Stimulated activated naive CD8-positive, alpha-beta T cell treated with anti-CD3 and anti-CD28 coated beads, Interleukin-15, Interleukin-2, amounts not matched to agents 100 U/mL and 50 U/mL, for 24 hours (primary cell): Measurements from ENCODE around the gene NOS3.
"Not testable (repeated sequence)": the region's sequence is repeated elsewhere in the genome, so short reads cannot be mapped to it uniquely, and the experiment has no call there.

Source experiments
- ATAC-seq: fragments of 150-1000 bp; cut with Tn5 transposase; one replicate; pipeline ENCODE4 v1.10.0; 2021
- DNase-seq: peaks from one replicate; pipeline ENCODE4 v3.0.0; 2021

NOS3 gene

DNA sequence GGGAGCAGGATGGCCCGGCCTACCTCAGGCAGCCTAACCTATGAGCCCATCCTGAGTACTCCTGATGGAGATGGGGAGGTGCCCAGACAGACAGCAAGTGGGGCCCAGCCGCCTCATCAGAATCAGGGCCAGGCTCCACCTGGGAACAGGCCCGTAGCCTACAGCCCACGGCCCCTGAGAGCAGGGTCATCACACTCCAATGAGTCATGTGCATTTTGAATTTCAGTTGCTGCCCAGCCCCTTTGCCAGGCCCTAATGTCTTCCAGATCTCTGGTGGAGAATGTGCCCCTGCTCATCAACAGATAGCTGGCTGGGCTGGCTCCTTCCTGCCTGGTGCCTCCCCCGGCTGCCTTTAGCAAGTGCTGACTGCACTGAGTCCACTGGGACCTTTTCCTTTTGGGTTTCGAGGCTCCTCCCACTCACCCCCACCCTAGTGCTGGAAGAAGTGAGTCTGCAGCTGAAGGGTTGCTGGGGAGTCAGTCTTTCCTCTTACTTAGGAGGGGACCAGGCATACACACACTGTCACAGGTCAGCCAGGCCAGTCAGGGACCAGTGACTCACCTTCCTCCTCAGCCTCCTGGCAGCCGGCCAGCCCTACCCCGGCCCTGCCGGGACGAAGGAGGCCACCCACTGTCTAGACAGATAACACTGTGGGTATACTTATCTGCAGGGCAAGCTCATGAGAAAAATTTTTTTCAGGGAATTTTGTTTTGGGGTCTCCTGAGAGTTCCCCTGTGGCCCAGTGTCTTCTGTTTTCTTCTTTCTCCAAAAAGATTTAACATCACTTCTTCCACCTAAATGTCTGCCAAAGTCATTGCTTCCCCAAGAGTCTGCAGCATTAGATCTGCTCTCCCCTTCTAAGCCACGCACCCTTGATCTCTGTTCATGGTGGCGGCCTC, 48.4 kb downstream of the NOS3 start:
- DNase-seq (peak; percentile 89), ATAC-seq (peak; percentile 95)

DNA sequence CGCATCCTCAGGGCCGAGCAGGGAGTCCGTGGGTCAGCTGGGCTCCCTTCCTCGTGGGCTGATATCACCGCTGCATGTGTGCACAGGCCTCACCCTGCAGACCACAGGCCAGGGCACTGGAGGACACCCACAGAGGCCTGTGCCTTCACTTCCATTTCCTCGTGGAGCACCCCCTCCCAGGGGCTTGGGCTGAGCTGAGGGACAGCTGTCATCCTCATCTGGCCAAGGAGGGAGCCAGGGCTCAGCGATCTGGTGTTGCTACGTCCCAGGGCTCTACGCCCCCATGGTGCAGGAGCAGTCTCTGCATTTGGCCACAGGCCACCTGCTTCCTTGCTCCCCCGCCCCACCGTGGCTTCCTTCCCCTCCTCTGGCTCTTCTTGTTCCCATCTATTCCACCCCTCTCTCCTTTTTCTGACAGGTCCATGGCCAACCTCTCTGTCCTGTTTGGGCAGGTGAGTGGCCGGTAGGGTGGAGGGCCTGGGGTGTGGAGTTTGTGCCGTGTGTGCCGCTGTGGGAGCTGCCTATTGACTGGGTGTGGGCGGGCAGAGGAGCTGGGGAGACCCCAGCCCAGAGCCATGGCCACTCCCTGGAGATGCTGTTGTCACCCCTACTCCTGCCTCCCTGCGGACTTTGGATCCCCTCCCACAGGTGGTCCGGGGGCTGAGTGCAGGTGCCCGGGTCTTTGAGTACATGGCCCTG, 49.2 kb downstream of the NOS3 start:
- DNase-seq (no peak), ATAC-seq (no peak)

DNA sequence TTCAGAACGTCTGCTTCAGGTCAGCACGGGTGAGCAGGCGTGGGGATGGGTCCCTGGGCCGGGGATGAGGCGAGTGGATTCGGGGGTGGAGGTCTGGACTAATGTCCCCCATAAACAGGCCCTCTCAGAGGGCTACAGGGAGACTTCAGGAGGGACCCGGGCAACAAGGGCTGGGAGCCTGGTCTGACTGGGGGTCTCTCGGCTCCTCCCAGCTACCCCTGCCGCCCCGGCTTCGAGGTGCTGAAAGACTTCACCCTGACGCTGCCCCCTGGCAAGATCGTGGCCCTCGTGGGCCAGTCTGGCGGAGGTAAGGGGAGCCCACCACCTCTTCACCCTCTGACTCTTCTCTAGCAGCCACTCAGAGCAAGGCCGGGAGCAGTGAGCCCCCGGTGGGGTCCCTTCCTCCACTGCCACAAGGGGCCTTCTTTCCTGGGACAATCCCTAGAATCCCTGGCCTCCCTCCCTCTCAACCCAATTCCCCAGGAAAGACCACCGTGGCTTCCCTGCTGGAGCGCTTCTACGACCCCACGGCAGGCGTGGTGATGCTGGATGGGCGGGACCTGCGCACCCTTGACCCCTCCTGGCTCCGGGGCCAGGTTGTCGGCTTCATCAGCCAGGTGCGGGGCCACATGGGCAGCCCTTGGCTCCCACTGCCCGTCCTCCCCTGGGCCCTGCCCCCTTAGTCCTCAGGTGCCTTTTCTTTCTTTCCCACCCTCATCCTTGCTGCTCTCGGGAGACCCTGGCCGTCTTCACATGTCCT, 50.0 kb downstream of the NOS3 start:
- ATAC-seq (no peak), DNase-seq (no peak)

DNA sequence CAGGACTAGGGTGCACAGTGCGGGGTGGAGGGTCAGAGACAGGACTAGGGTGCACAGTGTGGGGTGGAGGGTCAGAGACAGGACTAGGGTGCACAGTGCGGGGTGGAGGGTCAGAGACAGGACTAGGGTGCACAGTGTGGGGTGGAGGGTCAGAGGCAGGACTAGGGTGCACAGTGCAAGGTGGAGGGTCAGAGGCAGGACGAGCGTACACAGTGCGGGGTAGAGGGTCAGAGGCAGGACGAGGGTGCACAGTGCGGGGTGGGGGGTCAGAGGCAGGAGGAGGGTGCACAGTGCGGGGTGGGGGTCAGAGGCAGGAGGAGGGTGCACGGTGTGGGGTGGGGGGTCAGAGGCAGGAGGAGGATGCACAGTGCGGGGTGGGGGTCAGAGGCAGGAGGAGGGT, 52.6 kb downstream of the NOS3 start:
- not testable (repeated sequence) for ATAC-seq, DNase-seq

DNA sequence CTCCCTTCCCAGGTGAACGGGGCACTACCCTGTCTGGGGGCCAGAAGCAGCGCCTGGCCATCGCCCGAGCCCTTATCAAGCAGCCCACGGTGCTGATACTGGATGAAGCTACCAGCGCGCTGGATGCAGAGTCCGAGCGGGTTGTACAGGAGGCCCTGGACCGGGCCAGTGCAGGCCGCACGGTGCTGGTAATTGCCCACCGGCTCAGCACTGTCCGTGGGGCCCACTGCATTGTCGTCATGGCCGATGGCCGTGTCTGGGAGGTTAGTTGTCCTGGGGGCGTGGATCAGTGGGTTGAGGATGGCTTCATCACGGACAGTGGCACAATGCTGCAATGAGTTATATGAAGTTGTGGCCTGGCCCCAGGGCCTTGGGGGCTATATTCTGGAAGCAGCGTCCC, 53.1 kb downstream of the NOS3 start:
- DNase-seq (no peak), ATAC-seq (no peak)

DNA sequence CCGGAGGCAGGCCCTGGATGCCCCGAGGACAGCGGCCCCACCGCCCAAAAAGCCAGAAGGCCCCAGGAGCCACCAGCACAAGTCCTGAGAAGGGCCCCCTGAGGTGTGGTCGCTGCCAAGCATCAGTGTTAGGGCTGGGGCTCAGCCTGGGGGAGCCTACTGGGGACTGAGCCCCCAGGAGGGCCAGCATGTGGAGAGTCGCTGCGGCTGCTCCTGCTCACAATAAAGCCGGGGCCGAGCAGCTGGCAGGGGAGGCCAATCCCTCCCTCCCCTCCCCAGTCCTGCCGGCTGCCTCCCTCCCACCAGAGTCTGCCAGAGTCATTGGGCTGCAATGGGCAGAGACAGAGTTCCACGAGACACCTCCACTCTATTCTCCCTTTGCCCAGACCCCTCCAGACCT, 54.4 kb downstream of the NOS3 start:
- DNase-seq (no peak), ATAC-seq (no peak)

DNA sequence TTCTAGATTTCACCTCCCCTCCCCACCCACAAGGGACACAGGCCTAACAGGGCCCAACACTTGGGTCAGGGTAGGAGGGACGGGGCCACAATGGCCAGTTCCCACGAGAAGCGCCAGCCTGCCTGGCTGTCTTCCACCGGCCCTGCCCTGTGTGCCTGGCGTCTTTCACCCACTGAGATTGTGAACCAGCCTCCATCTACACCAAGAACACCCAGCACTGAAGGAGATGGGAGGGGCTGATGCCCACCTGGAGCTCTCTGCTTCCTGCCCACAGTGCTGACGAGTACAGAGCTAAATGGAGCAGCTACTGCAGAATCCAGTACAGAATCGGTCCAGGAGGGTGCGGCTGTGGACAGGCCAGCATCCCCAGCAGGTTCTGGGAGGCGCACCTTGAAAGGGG, 55.1 kb downstream of the NOS3 start:
- no peak for DNase-seq
- no peak for ATAC-seq

DNA sequence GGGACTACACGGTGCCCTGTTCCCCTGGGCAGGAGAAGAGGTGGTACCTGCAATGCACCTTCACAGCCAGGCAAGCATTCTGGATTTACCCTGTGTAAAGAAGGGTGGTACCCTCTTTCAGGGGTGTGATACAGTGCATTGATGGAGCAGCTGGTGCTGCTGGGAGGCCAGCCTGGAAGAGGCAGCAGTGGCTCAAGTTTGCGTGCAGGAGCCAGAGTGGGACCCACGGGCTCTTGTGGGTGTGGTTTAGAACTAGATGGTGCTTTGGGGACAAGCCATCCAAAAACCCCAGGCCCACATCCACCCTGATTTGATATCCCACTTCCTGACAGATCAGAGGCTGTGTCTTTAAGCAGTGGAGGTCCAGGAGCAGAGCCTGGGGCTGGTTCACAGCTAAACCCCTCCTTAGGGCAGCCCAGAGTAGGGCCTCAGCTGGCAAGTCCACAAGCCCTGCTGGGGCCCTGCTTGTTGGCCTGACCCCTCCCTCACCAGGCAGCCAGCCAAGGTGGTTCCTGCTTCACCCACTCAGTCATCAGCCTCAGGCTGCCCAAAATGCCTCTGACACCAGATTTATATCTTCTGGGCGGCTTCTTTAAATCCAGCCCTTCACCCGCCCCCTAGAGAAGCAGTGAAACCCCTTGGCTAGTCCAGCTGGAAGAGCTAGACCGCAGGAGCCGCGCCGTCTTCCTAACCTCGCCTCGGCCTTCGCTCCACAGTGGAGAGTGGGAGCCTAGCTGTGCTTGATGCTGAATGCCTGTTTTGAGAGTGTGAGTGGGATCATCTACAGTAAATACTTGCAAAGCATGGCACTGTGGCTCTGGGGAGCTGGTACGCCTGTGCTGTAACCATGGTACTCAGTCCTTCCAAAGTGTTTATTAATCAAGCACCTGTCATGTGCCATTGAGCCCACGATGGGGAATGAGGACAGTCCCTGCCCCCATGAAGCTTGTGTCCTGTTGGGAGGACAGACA, 56.1 kb downstream of the NOS3 start:
- no peak for DNase-seq

DNA sequence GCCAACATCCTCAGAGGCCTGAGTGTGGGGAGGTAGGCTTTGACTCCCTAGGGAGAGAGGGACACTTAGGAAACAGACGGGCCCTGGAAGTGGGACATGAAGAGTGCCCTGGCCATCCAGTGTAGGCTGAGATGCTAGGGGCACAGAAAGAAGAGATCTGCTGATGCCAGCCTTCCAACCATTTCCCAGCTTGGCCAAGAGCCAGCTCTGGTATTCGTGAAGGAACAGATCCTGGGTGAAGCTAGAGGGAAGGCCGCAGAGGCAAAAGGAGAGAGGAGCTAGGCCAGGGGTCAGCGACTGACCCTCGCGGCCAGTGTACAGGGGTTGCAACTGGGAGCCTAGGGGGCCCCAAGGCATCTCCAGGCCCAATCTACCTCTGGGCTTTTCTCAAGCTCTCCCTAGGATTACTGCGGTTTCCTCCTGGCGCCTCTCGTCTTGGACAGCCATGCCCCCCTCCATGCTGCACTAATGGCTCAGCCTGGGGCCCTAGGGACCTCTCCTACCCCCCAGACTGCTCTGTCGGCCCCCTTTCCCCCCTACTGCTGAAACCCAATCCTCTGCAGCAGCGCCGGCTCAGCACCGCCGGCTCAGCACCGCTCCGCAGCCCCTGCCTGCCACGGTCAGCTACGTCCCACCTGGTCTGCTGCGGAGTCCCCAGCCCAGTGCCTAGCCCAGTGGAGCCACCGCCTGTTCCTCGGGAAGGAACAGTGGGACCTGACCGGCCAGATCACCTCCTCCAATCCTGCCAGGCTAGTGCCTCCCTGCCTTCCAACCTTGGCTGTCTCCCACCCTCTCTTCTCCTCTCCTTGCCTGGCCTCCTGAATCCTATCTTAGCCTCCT, 57.4 kb downstream of the NOS3 start, which contains the start of gene ASIC3:
Gene ASIC3 (plus strand): TSS at position 556 of the 840 bp plus-strand sequence. CDS start 355 bp downstream, outside the sequence.
- ATAC-seq (no peak), DNase-seq (no peak)

More for the DNA sequence above, 56.1 kb downstream of the NOS3 start:
- ATAC-seq, result no peak

DNA sequence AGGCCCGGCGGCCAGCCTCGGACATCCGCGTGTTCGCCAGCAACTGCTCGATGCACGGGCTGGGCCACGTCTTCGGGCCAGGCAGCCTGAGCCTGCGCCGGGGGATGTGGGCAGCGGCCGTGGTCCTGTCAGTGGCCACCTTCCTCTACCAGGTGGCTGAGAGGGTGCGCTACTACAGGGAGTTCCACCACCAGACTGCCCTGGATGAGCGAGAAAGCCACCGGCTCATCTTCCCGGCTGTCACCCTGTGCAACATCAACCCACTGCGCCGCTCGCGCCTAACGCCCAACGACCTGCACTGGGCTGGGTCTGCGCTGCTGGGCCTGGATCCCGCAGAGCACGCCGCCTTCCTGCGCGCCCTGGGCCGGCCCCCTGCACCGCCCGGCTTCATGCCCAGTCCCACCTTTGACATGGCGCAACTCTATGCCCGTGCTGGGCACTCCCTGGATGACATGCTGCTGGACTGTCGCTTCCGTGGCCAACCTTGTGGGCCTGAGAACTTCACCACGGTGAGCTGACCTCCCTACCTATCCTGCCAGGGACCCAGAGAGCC, 58.2 kb downstream of the NOS3 start:
- ATAC-seq (no peak), DNase-seq (no peak)

DNA sequence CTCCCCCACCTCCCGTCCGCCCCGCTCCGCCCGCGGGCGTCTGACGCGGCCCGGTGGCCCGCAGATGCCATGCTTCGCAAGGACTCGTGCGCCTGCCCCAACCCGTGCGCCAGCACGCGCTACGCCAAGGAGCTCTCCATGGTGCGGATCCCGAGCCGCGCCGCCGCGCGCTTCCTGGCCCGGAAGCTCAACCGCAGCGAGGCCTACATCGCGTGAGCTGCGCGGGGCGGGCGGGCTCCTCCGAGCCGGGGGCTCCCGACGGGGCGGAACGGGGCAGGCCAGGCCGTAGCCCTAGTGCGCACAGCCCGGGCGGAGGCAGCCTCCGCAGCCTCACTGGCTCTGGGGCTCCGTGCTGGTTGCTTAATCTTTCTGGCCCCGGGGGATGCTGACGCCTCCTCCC, 60.3 kb downstream of the NOS3 start:
- ATAC-seq (peak; percentile 62), DNase-seq (peak; percentile 57)

DNA sequence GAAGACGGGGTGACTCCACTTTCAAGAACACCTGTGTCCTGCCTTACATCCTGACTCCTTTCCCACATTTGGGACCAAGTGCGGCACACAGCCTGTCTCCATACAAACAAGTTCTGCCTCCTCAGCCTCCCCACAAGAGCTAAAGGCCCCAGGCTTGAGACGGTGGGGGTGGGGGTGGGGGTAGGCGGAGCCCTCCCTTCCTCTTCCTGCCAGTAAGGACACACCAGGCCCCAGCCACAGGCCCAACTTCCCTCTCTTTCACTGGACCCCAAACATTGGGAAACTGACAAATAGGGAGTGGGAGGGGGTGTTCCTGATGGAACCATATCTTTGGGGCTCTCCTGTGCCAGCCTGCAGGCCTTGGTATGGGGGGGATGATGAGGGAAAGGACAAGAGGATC, 62.3 kb downstream of the NOS3 start:
- DNase-seq, result no peak
- no peak for ATAC-seq

DNA sequence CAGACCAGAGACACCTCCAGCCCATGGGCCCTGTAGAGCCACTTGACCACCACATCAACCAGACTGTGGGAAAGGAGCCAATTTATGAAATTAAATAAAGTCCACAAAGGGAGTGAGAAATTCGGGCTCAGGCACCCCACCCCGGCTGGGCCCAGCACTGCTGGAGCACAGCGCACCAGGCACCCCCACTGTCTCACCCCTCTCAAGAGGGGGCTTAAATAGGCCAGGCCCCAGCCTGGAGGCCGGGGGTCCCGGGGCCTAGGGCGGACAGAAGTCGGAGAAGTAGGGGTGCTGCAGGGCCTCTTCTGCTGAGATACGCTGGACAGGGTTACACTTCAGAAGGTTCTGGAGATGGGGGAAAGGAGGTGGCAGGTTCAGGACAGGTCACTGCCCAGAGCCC, 62.9 kb downstream of the NOS3 start:
- no peak for ATAC-seq

DNA sequence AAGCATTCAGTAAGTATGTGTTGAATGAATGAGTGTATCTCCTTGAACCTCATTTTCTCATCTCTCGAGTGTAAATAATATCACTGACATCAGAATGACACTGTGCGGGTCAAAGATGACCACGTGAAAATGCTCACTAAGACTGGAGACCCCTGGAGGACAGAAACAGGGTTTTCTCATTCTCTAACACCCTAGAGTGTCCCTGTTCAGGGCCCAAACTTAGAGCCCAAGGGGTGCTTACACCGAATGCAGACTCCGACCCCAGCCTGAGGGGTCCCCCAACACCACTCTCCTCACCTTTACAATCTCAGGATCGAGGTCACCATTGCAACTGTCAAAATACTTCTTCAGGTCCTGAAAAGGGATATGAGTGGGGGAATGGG, 65.5 kb downstream of the NOS3 start:
- ATAC-seq, result no peak
- no peak for DNase-seq

More for the DNA sequence above, 62.9 kb downstream of the NOS3 start:
- no peak for DNase-seq

DNA sequence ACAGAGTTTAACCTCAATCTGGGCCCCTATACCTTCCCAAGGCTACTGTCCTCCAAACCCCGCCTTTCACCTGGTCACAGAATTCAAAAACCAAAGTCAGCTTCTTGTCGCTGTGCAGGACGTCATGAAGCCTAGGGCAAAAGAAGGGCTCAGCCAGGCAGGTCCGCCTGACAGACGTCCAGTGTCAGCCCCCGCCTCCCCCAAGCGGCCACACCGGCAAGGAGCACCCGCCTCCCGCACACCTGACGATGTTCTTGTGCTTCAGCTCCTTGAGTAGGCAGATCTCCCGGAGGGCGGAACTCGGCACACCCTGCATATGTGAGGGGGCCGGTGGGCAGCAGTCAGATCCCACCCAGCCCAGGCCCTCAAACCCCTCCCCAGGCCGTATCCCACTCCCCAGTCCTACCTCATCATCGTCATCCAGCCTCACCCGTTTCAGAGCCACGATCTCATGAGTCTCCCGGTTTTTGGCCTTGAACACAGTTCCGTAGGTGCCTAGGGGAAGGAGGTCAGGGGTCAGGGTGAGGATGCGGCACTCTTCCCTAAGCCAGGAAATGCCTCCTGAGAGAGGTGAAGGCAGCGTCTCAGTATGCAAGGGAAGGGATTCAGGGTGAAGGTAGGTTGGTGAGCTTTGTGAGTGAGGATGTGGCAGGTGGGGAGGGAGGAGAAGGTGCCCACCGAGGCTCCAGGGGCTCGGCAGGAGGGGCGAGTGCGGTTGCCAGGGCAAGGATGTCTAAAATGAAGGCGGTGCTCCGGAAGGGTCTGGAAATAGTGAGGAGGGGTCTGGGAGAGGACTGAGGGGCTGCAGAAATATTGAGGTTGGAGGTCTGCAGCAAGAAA, 66.1 kb downstream of the NOS3 start:
- no peak for DNase-seq
- ATAC-seq, result no peak

DNA sequence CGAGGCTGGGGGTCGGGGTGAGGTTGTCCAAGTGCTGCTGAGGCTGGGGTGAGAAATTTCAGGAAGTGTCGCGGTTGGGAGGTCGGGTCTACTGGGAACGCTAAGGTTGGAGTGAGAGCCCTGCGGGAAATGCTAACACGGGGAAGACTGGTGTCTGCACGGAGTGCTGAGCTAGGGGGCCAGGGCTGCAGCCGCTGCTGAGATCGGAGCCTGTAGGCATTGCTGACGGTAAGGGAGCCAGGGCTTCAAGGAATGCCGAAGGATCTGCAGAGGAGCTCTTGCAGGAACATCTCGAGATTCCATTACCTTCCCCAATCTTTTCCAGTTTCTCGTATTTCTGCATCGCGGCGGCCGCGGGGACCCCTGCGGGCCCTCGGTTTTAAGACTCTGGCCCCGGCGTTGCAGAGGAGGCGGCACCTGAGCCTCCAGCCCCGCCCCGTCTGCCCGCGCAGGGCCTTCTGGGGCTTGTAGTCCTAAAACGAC, 66.7 kb downstream of the NOS3 start, which contains the start of gene CDK5:
Gene CDK5 (minus strand): TSS at position 392 of the 483 bp plus-strand sequence. CDS start 49 bp downstream, at position 343.
- DNase-seq (no peak), ATAC-seq (no peak)

DNA sequence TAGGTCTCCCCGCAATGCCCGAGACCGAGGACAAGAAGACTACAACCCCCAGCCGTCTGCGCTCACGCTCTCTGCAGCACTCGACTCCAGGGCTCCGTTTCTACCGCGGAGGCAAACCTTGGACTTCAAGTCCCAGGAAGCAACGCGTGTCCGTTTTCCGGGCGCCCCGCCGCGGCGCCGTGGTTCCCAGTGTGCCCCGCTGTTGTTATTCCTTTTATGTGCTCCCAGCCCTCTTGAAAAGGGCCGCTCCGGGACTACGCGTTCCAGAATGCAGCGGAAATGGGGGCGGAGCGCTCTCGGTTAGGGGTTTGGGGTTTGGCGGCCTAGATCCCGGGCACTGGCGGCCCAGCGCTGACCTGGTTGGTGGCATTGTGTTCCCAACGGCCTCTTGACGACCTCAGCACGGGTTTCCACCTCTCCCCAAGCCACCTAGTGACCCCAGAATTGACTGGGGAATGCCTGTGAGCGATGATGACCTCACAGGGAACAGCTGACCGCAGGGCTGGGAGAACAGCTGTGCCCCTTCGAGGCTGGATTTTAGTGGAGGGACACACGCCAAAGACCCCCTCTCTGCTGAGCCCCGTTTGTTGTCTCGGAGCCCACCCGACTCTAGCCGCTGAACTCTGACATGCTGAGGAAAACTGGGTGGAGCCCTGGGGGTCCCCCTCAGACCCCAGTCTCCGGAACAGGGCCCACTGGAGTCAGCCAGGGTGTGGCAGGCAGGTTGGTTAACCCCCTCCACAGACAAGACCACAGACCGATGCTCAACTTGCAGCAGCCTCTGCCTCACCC, 67.4 kb downstream of the NOS3 start:
- DNase-seq, result peak; percentile 95
- peak; percentile 95 for ATAC-seq

DNA sequence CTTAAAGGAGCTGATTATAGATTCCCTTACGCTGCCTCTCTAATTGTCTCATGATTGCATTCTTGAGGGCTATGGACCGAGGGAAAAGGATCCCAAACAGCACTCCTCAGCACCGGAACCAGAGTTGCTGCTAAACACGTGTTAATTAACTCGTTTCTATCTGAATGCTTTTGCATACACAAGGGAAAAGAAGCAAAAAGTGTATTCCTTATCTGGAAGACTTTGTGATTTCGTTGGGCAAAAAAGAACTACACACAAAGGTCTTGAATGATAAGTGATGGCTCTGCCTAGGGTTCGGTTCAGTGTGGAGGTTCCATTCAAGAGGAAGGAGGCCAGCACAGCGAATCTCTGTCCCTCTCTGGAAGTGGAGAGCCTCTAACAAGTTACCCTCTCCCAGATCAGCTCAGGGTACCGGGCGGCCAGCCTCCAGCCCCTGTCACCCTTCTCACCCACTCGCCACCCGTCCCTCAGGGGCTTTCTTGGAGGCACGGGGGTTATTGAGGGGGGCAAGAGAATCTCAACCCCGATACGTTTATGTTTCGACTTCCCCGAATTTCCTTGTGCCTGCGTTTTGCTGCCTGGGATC, 68.1 kb downstream of the NOS3 start:
- no peak for ATAC-seq
- DNase-seq, result peak; percentile 40
